BLaER1 treated with 17β-estradiol and CSF1 and Interleukin-3, amounts not matched to agents 10 nM and 100 nM (cell line): ENCODE measurements around the gene SYCE3.

Experiments used
- H3K27ac ChIP-seq, 11 experiments: shearing (Covaris generic); formaldehyde crosslinking; 2 replicates each; pipeline ENCODE4 v1.8.1; 2022
- H3K27me3 ChIP-seq, 11 experiments: shearing (Covaris generic); formaldehyde crosslinking; 2 replicates each; pipeline ENCODE4 v1.8.1; 2022
- H3K36me3 ChIP-seq, 11 experiments: shearing (Covaris generic); formaldehyde crosslinking; 2 replicates each; pipeline ENCODE4 v1.8.1; 2022
- H3K4me1 ChIP-seq, 10 experiments: shearing (Covaris generic); formaldehyde crosslinking; 2 replicates each; pipeline ENCODE4 v1.8.1; 2022
- H3K4me2 ChIP-seq, 11 experiments: shearing (Covaris generic); formaldehyde crosslinking; 2 replicates each; pipeline ENCODE4 v1.8.1; 2022
- H3K4me3 ChIP-seq, 10 experiments: shearing (Covaris generic); formaldehyde crosslinking; 2 replicates each; pipeline ENCODE4 v1.8.1; 2022
- H3K9ac ChIP-seq, 11 experiments: shearing (Covaris generic); formaldehyde crosslinking; 2 replicates each; pipeline ENCODE4 v1.8.1; 2022
- H3K9me3 ChIP-seq, 11 experiments: shearing (Covaris generic); formaldehyde crosslinking; replicated peaks in 1 of 11; 2 replicates each; pipeline ENCODE4 v1.8.1; 2022
- H4K20me1 ChIP-seq, 11 experiments: shearing (Covaris generic); formaldehyde crosslinking; 2 replicates each; pipeline ENCODE4 v1.8.1; 2022
- Cebpa-rat ChIP-seq, 11 experiments: shearing (Covaris generic); IDR thresholded peaks; 2 replicates each; pipeline ENCODE4 v1.8.1; 2022

SYCE3 gene

GRCh38 chr22:50602338-50602700 lies 39.6 kb upstream of the SYCE3 start:
- peaks cover 0 to 7% (median 0%) of the 10 kb centered on the region in 11 experiments; a peak in 6 of 22 replicates for H3K9me3 ChIP-seq
- H3K4me1 ChIP-seq, result peaks cover 0 to 7% (median 2%) of the 10 kb centered on the region in 10 experiments; a peak in 5 of 20 replicates
- H3K4me3 ChIP-seq, result no peak overlapping the region
- no peaks in the 10 kb centered on the region for H3K36me3 ChIP-seq
- peaks cover 67 to 100% (median 89%) of the 10 kb centered on the region in 11 experiments for H3K27me3 ChIP-seq
- TF ChIP-seq Cebpa-rat (IDR thresholded peaks at IDR 0.05), result no peak
- no peak overlapping the region for H3K9ac ChIP-seq
- H3K4me2 ChIP-seq, result no peak overlapping the region
- H4K20me1 ChIP-seq, result peaks cover 0 to 56% (median 12%) of the 10 kb centered on the region in 11 experiments; a peak in 11 of 22 replicates
- no peak overlapping the region for H3K27ac ChIP-seq

- TF ChIP-seq Cebpa-rat (IDR thresholded peaks at IDR 0.05), result no peak
- no peak overlapping the region for H3K9ac ChIP-seq
- H3K27ac ChIP-seq, result no peak overlapping the region
- peaks cover 0 to 56% (median 12%) of the 10 kb centered on the region in 11 experiments; a peak in 11 of 22 replicates for H4K20me1 ChIP-seq
- peaks cover 67 to 98% (median 87%) of the 10 kb centered on the region in 11 experiments for H3K27me3 ChIP-seq
- no peak overlapping the region for H3K4me2 ChIP-seq
- no peaks in the 10 kb centered on the region for H3K36me3 ChIP-seq
- H3K4me1 ChIP-seq, result peaks cover 0 to 7% (median 2%) of the 10 kb centered on the region in 10 experiments; a peak in 5 of 20 replicates
- no peak overlapping the region for H3K4me3 ChIP-seq
- peaks cover 0 to 7% (median 0%) of the 10 kb centered on the region in 11 experiments; a peak in 6 of 22 replicates for H3K9me3 ChIP-seq
These were observed 39.1 kb upstream of the SYCE3 start for GRCh38 chr22:50601669-50602337.

DNA sequence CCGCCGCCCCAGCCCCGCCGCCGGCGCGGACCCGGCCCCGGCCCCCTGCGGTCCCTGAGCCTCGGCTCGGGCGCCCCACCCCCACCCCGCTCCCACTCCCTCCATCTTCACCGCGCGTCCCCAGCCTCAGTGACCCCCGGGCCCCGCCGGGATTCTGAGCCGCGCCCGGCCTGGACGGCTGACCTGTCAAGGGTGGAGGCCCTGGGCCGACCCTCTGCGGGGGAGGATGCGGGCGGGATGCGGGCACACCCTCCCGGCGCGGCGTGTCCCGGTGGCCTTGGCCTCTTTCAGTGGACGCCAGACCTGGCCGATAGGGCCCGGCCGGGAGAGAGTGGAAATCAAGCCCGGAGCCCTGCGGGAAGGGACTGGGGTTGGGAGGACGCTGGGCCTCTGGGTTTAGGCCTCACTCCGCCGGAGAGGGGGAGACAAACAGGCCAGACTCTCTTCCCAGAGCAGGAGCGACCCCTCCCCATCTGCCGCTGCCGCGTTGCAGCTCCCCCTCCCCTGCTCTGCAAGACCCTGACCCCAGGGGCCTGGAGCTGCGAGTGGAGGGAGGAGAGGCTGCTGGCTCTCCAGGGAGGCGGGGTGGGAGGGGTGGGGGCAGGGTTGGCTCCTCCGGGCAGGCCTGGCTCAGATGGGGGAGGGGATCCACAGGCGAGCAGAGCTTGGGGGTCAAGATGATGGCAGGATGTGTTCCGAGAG lies 38.4 kb upstream of the SYCE3 start:
- Histone ChIP-seq H3K36me3 (no peaks in the 10 kb centered on the region), H3K27ac (no peak overlapping the region), H3K4me3 (no peak overlapping the region), H3K9me3 (peaks cover 0 to 7% (median 0%) of the 10 kb centered on the region in 11 experiments; a peak in 6 of 22 replicates), H3K4me2 (no peak overlapping the region), H4K20me1 (peaks cover 0 to 51% (median 12%) of the 10 kb centered on the region in 11 experiments; a peak in 11 of 22 replicates), H3K27me3 (peaks cover 67 to 93% (median 87%) of the 10 kb centered on the region in 11 experiments), H3K4me1 (peaks cover 0 to 7% (median 2%) of the 10 kb centered on the region in 10 experiments; a peak in 5 of 20 replicates), H3K9ac (no peak overlapping the region)
- no peak for TF ChIP-seq Cebpa-rat (IDR thresholded peaks at IDR 0.05)

- no peak for TF ChIP-seq Cebpa-rat (IDR thresholded peaks at IDR 0.05)
- no peak within 1 kb of the TSS for H3K9ac ChIP-seq
- no peak within 1 kb of the TSS for H3K27ac ChIP-seq
- H3K36me3 ChIP-seq, result no peaks in the 10 kb centered on the region
- H3K27me3 ChIP-seq, result peaks cover 64 to 87% (median 81%) of the 10 kb centered on the region in 11 experiments
- H3K4me1 ChIP-seq, result peaks cover 0 to 4% (median under 1%) of the 10 kb centered on the region in 10 experiments; a peak in 5 of 20 replicates
- H3K9me3 ChIP-seq, result peaks cover 0 to 7% (median 0%) of the 10 kb centered on the region in 11 experiments; a peak in 6 of 22 replicates
- H3K4me3 ChIP-seq, result peak within 1 kb of the TSS in 5 of 10 experiments; percentile 25 to 56 (median 40); a peak in 4 of 20 replicates
- H3K4me2 ChIP-seq, result peak within 1 kb of the TSS in 10 of 11 experiments; percentile 32 to 77 (median 46); a peak in 16 of 22 replicates
- peaks cover 0 to 45% (median 7%) of the 10 kb centered on the region in 11 experiments; a peak in 11 of 22 replicates for H4K20me1 ChIP-seq
These were observed 37.8 kb upstream of the SYCE3 start, which contains the start of gene MAPK8IP2 for GRCh38 chr22:50600538-50600937. MAPK8IP2 (plus strand) TSS chr22:50600793; CDS start chr22:50600819, 26 bp downstream.

DNA sequence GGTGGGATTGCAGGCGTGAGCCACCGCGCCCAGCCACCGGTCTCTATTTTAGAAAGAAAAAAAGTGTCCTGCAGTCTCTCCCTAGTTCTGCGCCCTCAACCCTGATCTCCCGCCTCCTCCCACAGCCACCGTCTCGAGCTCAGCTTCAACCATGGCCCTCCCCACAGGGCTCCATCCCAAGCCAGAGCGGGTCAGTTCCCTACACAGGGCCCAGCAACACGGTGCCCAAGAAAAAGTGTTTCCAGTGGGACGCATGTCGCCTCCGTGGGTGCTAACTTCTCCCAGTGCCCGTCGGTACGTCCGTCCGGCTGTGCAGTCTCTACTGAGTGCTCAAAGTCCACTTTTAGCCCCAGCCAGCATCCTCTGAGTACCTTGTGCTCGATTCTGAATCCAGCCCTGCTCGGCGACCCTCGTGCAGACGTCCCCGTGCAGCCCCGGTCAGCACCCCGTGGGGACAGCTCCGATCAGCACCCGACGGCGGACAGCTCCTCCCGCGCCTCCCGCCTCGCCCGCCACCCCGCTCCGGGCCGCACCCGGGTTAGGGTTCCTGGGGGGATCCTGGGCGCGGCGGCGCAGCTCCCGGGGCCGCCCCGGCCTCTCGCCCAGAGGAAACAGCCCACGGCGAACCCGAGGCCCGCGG lies 37.2 kb upstream of the SYCE3 start:
- peak overlapping the region in 10 of 11 experiments; percentile 32 to 77 (median 46); a peak in 16 of 22 replicates for H3K4me2 ChIP-seq
- H3K36me3 ChIP-seq, result no peaks in the 10 kb centered on the region
- peaks cover 0 to 7% (median 0%) of the 10 kb centered on the region in 11 experiments; a peak in 6 of 22 replicates for H3K9me3 ChIP-seq
- H3K4me3 ChIP-seq, result peak overlapping the region in 4 of 10 experiments; percentile 25 to 56 (median 40); a peak in 3 of 20 replicates
- no peak overlapping the region for H3K27ac ChIP-seq
- no peak for TF ChIP-seq Cebpa-rat (IDR thresholded peaks at IDR 0.05)
- peaks cover 0 to 39% (median 7%) of the 10 kb centered on the region in 11 experiments; a peak in 11 of 22 replicates for H4K20me1 ChIP-seq
- no peaks in the 10 kb centered on the region for H3K4me1 ChIP-seq
- peaks cover 63 to 81% (median 75%) of the 10 kb centered on the region in 11 experiments for H3K27me3 ChIP-seq
- H3K9ac ChIP-seq, result no peak overlapping the region

- peaks cover 0 to 7% (median 0%) of the 10 kb centered on the region in 11 experiments; a peak in 6 of 22 replicates for H3K9me3 ChIP-seq
- H3K4me2 ChIP-seq, result no peak overlapping the region
- TF ChIP-seq Cebpa-rat (IDR thresholded peaks at IDR 0.05), result no peak
These were observed 34.4 kb upstream of the SYCE3 start for GRCh38 chr22:50597097-50597496.

DNA sequence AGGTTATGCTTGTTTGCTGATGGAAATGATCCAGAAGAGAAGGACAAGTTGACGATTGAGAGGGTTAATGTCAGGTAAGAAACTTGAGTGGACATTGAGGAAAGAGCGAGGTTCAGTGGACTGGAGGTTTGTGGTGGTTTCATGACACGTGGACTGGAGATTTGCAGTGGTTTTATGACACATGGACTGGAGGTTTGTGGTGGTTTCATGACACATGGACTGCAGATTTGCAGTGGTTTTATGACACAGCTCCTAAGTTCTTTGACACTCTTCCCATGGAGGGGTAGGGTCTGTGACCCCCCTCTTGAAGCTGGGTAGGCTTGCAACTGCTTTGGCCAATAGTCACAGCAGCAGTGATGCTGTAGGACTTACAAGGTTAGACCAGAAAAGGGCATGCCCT lies 32.5 kb upstream of the SYCE3 start:
- TF ChIP-seq Cebpa-rat (IDR thresholded peaks at IDR 0.05), result no peak
- peaks cover 0 to 7% (median 4%) of the 10 kb centered on the region in 11 experiments; a peak in 7 of 22 replicates for H3K9me3 ChIP-seq
- H3K27ac ChIP-seq, result no peak overlapping the region
- peaks cover 0 to 9% (median 5%) of the 10 kb centered on the region in 11 experiments; a peak in 7 of 22 replicates for H4K20me1 ChIP-seq
- no peak overlapping the region for H3K4me2 ChIP-seq
- no peak overlapping the region for H3K9ac ChIP-seq
- H3K4me3 ChIP-seq, result no peak overlapping the region
- no peaks in the 10 kb centered on the region for H3K4me1 ChIP-seq
- peaks cover 21 to 35% (median 28%) of the 10 kb centered on the region in 11 experiments for H3K27me3 ChIP-seq
- H3K36me3 ChIP-seq, result no peaks in the 10 kb centered on the region

More at GRCh38 chr22:50597097-50597496, 34.4 kb upstream of the SYCE3 start:
- H3K9ac ChIP-seq, result no peak overlapping the region
- H4K20me1 ChIP-seq, result peaks cover 0 to 15% (median 5%) of the 10 kb centered on the region in 11 experiments; a peak in 9 of 22 replicates
- H3K36me3 ChIP-seq, result no peaks in the 10 kb centered on the region
- H3K27me3 ChIP-seq, result peaks cover 37 to 53% (median 47%) of the 10 kb centered on the region in 11 experiments
- H3K4me3 ChIP-seq, result no peak overlapping the region
- H3K4me1 ChIP-seq, result no peaks in the 10 kb centered on the region
- H3K27ac ChIP-seq, result no peak overlapping the region

- Histone ChIP-seq H3K4me2 (no peak overlapping the region), H3K36me3 (peaks cover 0 to 9% (median 0%) of the 10 kb centered on the region in 11 experiments; a peak in 3 of 22 replicates), H3K9ac (no peak overlapping the region), H3K4me3 (no peak overlapping the region), H3K4me1 (peaks cover 7 to 10% (median 8%) of the 10 kb centered on the region in 10 experiments), H4K20me1 (no peaks in the 10 kb centered on the region), H3K9me3 (peaks cover 0 to 5% (median 0%) of the 10 kb centered on the region in 11 experiments; a peak in 2 of 22 replicates), H3K27ac (no peak overlapping the region), H3K27me3 (no peaks in the 10 kb centered on the region)
- no peak for TF ChIP-seq Cebpa-rat (IDR thresholded peaks at IDR 0.05)
These were observed 24.7 kb upstream of the SYCE3 start for GRCh38 chr22:50587407-50587806.
